CD4-positive, alpha-beta T cell treated with Interleukin-15 for 1 hour (primary cell): Measurements from ENCODE around the gene PSMG1.
"Not testable (repeated sequence)": the region's sequence is repeated elsewhere in the genome, so short reads cannot be mapped to it uniquely, and the experiment has no call there.

ENCODE experiments used
- DNase-seq: peaks from one replicate; pipeline ENCODE4 v3.0.0-alpha.2; 2020

The PSMG1 gene

DNA sequence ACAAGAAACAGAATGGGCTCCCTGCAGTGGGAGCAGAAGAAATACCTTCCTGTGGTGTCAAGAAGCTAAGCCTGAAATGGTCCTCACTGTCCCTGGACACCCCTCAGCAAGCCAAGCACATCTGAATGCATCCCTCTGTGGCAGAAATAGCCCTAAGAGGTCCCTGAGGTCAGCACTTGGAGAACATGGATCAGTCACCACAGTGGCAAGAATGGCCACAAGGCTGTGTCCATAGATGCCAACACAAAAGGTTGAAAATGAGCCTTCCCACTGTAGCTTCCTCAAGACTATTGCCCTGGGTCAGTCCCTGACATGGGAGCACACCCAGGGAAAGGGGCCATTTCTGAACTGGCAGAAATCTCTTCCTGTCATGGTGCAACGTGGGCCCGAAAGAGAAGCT is 27.7 kb downstream of the PSMG1 start:
- no peak for DNase-seq

DNA sequence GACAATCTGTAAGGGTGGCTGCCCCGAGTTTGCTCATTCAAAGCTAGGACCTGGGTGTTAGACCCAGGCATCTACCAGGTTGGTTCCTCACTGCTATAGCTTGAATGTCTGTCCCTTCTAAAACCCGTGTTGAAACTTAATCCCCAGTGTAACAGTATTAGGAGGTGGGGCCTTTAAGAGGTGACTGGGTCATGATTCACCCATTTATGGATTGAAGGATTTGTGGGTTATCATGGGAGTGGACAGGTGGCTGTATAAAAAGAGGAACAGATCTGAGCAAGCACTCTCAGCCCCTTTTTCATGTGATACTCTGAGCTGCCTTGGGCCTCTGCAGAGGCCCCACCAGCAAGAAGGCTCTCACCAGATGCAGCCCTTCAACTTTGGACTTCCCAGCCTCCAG is 29.4 kb downstream of the PSMG1 start:
- DNase-seq, result no peak

DNA sequence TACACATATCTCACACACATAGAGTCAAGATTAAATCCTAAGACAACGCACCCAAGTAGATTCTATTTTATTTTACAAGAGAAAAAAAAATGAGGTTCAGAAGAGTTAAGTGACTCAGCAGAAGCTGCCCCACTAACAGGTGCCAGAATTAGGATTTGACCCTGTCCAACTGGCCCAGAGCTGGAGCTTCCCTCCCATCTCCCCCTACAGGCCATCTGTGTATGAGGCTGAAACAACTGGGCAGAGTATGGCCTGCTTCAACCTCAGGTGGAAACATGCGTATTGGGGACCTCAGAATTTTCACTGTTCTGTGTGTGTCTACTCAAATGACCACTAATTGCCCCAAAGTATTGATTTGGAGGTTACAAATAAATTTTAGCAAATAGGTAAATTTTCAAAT is 29.9 kb downstream of the PSMG1 start:
- no peak for DNase-seq

DNA sequence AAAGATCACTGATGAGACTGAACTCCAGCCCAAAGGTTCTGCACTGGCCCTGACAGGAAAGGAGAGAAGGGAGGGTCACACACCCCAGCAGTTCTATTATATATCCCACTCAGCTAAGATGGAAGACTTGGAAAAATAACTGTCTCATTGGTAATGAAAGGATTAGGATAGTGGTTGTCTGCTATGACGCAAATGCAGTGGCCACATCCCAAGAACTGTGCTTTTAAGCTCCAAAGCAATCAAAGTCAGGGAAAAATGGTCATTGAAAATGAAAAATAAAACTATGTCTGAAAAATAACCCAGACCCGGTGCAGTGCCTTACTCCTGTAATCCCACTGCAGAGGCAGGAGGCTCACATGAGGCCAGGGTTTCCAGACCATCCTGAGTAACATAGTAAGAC is 31.0 kb downstream of the PSMG1 start:
- no peak for DNase-seq

DNA sequence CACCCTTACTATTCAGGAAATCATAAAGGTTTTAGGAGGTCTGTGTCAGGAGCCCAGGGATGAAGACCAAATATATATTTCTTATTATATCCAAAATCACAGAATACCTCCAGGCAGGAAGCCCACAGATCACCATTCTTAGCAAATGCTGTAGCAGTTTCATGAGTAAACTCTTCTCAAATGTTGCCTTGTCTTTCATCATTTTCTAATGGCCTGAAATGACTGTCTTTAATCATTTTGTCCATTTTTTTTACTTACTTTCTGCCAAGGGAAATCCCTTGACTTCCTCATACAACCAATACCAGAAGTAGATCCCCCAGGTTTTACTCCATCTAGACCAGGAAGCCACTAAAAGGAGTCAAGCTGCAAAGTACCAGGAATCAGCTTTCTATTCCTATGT is 32.4 kb downstream of the PSMG1 start:
- no peak for DNase-seq

DNA sequence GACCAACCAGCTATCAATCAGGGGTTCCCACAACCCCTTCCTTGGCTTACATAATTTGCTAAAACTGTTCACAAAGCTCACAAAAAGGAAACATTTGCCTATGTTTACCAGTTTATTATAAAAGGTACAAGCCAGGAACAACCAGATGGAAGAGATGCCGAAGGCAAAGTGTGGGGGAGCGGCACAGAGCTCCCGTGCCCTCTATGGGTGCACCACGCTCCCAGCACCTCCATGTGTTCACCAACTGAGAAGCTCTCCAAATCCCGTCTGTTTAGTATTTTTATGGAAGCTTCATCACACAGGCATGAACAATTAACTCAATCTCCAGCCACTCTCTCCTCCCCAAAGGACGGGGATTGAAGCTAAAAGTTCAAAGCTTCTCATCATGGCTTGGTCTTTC is 32.9 kb downstream of the PSMG1 start:
- DNase-seq, result no peak

DNA sequence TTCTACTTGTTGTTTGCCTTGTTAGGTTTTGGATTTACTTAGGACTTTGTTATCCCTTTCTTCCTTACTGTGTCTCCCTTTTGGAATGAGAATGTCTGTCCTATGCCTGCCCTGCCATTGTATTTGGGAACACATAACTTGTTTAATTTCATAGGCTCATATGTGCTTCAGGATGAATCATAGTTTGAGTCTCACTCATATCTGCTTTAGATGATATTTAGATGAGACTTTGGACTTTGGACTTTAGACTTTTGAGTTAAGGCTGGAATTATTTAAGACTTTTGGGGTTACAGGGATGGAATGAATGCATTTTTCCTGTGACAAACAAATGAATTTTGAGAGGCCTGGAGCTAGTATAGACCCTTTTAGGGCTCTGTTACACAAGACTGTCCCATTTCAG is 33.4 kb downstream of the PSMG1 start:
- no peak for DNase-seq

DNA sequence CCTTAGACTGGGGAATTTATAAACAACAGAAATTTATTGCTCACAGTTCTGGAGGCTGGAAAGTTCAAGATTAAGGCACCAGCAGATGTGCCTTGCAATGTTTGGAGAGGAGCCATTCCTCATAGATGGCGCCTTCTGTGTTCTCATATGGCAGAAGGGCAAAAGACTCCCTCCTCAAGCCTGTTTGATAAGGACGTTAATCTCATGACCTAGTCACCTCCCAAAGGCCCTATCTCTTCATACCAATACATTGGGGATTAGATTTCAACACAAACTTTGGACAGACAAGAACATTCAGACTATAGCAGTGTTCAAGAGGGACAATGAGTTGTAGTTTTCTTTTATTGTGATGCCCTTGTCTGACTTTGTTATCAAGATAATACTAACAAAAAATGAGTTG is 34.3 kb downstream of the PSMG1 start:
- no peak for DNase-seq

DNA sequence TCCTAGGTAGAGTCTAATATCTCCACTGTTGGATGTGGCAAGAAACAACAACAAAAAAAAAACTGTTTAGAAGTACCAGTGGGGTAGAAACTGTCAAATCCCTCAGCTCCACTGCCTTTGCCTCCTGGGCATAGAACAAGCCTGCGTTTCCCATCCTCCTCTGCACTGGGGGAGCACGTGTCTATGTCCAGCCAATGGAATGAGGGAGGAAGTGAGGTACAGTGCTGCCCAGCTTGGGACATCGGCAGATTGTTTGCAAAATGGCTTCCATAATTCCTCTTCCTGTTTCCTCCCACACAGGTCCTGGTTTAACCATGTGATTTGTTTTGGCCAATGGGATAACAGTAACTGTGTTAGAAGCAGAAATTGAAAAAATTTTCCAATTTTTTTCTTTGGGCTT is 39.1 kb downstream of the PSMG1 start:
- no peak for DNase-seq

DNA sequence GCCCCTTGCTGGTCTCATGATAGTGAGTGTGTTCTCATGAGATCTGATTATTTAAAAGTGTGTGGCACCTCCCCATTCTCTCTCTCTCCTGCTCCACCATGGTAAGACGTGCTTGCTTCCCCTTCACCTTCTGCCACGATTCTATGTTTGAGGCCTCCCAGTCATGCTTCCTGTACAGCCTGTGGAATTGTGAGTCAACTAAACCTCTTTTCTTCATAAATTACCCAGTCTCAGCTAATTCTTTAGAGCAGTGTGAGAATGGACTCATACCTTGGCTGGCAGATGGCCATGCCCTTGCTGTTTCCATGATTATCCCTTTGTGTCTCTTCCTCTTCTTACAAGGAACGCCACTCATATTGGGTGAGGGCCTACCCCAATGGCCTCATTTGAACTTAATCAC is 40.3 kb downstream of the PSMG1 start:
- no peak for DNase-seq

DNA sequence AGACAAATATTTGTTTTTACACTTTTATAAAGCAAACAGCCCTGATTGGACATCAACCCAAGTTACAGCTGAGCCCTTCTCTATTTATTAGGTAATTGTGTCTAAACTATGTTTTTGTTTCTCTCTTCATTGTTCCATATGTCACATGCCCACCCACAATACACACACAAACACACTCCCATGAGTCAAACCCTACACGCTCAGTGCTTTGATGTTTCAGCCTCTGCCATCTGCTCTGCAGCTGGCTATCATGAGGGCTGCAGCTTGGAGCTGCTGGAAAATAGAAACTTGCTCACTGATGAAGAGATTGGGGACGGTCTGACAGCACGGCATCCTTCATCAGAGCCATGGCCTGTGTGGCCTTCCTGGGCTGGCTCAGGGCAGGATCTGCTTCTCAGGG is 41.7 kb downstream of the PSMG1 start:
- no peak for DNase-seq

DNA sequence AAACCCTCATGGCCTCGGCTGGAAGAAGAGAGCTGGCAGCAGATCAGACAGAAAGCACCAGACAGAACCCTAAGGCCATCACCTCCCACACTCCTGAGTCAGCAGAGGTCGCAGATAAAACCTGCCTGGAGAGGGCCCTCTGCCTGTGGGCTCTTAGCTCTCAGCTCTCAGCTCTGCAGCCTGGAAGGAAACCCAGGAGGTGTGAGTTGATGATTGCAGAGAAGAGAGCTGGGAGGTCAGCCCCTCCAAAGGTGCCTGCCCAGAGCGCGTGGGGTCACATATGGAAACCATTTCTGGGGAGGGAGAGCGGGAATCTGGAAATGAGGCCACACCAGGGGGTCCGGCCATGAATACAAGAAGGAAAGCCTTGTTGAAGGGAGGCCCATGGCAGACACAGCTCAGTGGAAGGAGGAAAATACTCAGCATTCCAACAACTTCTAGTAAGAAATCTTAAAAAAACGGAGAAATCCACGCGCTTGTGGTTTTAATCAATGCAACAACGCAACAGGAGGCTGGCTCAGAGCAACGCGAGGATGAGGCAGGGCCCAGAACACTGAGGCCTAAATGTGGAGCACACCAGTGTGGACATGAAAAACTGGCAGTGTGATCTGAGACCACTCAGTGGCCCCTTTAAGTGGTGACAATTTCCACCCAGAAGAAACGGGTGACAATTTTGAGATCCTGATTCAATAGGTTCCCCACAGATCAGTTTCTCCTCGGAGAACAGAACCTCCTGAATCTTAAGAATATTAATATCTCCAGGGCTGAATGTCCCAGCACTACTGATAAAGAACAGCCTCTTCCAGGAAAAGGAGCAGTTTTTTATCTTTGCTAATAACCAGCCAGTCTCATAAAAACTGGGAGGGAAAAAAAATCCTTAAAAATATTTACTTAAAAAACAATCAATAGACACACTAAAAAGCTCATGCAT is 45.7 kb downstream of the PSMG1 start:
- no peak for DNase-seq

DNA sequence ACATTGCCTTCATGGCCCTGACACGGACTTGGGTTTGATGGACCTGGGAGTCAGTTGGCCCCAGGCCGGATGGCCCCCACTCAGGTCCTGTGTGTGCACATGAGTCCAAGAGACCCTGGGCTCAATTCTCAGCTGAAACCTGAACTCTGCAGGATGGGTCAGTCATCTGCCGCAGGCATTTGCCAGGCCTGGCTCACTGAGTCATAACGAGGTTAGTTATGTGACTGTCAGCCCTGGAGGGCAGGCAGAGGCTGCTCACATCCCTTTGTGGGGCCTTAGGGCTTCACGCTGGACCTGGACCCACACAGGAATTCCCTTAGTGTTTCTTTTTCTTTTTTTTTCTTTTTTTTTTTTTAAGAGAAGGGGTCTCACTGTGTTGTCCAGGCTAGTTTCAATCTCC is 46.5 kb downstream of the PSMG1 start:
- no peak for DNase-seq

DNA sequence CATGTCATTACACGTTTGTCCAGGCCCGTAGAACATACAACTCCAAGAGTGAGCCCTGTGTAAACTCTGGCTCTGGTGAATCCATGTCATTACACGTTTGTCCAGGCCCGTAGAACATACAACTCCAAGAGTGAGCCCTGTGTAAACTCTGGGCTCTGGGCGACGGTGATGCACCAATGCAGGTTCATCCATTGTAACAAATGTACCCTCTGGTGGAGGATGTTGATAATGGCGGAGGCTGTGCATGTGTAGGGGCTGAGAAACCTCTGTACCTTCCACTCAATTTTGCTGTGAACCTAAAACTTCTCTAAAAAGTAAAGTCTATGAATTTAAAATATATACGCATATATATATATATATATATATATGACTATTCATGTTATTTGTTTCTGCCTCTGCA is 47.1 kb downstream of the PSMG1 start:
- not testable (repeated sequence) for DNase-seq

DNA sequence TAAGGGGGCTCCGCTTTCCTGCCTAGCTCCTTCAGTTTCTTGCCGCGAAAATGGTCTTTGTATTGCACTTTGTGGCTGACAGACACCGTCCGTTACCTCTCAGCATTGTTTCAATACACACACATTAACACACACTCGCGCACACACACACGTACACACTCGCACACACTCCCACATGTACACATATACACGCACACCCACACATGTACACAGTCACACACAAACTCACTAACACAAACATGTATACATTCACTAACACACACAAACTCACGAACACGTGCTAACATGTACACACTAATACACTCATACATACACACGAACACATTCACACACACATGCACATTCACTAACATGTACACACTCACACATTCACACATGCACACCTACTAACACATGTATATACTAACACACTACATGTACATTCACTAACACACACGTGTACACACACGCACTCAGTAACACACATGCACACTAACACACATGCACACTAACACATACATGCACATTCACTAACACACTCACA is 48.9 kb downstream of the PSMG1 start:
- DNase-seq, result no peak

DNA sequence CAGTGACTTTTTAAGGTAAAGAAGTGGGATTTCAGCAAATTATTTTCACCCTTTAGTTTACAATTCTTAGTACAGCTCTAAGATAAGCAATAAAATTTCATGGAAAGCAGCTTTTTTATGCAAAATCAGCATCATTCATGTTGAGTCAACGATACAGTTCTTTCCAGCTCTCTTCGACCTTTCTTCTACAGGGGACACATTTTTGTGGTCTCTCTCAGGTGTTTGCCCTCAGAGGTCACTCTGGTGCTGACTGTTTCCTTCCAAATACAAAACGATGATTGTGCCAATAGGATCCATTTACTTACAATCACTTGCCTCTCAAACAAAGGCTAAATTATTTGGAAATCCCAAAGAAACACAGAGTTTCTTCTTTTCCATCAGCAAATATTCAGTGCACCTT is 51.0 kb downstream of the PSMG1 start:
- no peak for DNase-seq

DNA sequence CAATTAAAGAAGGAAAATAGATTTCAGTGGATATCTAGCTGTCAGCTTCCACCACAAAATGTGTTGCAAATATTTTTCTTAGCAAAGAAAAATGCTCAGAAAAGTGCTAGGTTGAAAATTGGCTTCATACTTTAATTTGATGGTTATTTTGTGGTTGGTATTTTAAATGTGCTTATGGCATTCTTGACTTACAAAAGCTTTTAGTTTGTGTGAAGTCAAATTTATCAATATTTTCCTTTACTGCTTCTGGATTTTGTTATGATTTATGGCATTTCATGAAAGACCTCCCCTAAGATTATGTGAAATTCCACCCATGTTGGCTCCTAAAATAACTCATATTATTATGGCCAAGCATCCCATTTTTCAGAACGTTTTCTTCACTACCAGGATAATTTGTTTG is 51.5 kb downstream of the PSMG1 start:
- DNase-seq, result no peak

DNA sequence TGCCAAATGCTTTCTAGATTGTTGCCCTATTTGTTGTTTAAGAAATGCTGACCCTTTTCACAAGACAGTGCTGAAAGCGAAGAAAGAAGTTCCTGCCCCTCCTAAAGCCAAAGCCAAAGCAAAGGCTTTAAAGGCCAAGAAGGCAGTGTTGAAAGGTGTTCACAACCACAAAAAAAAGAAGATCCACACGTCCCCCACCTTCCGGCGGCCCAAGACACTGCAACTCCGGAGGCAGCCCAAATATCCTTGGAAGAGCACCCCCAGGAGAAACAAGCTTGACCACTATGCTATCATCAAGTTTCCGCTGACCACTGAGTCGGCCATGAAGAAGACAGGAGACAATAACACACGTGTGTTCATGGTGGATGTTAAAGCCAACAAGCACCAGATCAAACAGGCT is 55.7 kb downstream of the PSMG1 start:
- no peak for DNase-seq

DNA sequence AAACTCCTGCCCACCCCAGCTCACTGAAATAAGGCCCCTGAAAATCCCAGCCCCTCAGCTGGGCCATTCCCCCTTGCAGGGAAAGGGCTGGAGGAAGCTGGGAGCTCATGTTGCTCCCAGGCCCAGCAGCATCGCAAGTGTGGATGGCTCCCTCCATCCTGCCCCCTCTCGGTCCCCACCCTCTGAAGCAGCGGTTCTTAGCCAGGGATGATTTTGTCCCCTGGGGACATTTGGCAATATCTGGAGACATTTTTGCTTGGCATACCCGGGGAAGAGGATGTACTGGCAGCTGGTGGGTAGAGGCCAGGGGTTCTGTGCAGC is 56.8 kb downstream of the PSMG1 start:
- no peak for DNase-seq

DNA sequence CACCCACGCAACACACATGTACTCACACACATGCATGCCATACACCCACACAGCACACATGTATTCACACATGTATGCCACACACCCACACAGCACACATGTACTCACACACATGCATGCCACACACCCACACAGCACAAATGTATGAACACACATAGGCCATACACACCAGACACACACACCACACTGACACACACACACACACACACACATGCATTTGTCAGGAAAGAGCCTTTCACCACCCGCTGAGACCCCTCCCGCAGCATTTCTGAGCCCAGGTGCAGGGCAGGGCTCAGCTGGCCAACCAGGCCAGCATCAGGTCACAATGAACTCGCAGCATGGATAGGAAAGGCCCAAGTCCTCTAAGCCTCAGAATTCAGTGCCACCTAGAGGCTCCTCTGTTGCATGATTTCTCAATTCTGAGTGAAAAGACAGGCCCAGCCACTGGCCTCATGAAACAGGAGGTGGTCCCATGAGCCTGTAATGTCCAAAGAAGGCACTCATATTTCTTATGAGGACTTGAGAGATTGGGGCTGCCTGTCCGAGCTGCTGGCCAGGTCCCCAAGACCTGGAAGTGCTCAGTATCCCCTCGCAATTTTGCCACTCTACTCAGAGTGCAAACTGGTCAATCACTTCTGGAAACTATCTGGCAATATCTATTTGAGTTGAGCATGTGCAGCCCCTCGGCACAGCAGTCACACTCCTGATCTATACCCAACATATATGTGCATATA is 57.3 kb downstream of the PSMG1 start:
- DNase-seq, result no peak
